Esophagus muscularis mucosa (tissue), 4 donors: ENCODE data around the gene LDB3. TPM values are rescaled to one million over a fixed set of nuclear protein-coding genes. Genes with fewer than 3 reads are reported as not detected.

ENCODE experiments used
- DNase-seq: peaks from one replicate; pipeline ENCODE4 v3.0.0-alpha.2; 2017; ENCODE audit errors: extremely low spot score
- H3K27ac ChIP-seq, 4 donors: fragments of 200-600 bp; sonication (generic); replicated peaks in 1 of 4; 1 replicate in 3 of 4; 2 replicates in 1 of 4; pipeline ENCODE4 v1.5.1; 2016 to 2019; ENCODE audit warnings: mild to moderate bottlenecking in 1 of 4
- H3K27me3 ChIP-seq, 4 donors: fragments of 200-600 bp; sonication (generic); one replicate each; pipeline versions ENCODE4 v1.5.1 to v1.6.0; 2016 to 2019
- H3K36me3 ChIP-seq, 4 donors: fragments of 200-600 bp; sonication (generic); one replicate each; pipeline ENCODE4 v1.5.1; 2016 to 2019
- H3K4me1 ChIP-seq, 4 donors: fragments of 200-600 bp; sonication (generic); one replicate each; pipeline ENCODE4 v1.5.1; 2016 to 2019
- H3K4me3 ChIP-seq, 4 donors: fragments of 200-600 bp; sonication (generic); 1 replicate in 2 of 4; 2 replicates in 2 of 4; pipeline ENCODE4 v1.5.1; 2016 to 2019; ENCODE audit warnings: mild to moderate bottlenecking in 4 of 4, moderate library complexity in 1 of 4
- H3K9me3 ChIP-seq, 4 donors: fragments of 200-600 bp; sonication (generic); 1 replicate in 3 of 4; 2 replicates in 1 of 4; pipeline ENCODE4 v1.5.1; 2016 to 2019
- CTCF ChIP-seq, 3 experiments: fragments of 200-600 bp in 2 of 3; fragments of 450-650 bp in 1 of 3; sonication (generic) in 2 of 3; IDR thresholded peaks; one replicate each; pipeline ENCODE4 v1.5.1; 2017 to 2019; ENCODE audit warnings: antibody characterized with exemption in 3 of 3, mild to moderate bottlenecking in 2 of 3, moderate library complexity in 1 of 3
- EP300 ChIP-seq: sonication (generic); formaldehyde crosslinking; IDR thresholded peaks from one replicate; pipeline ENCODE4 v1.6.1; 2017; ENCODE audit warnings: antibody characterized with exemption
- POLR2A ChIP-seq: fragments of 450-650 bp; IDR thresholded peaks from one replicate; pipeline ENCODE4 v1.6.1; 2017; ENCODE audit warnings: antibody characterized with exemption, moderate library complexity, mild to moderate bottlenecking, low read depth
- POLR2AphosphoS5 ChIP-seq, 2 donors: sonication (generic); formaldehyde crosslinking; IDR thresholded peaks; one replicate each; pipeline ENCODE4 v1.6.1; 2017; ENCODE audit warnings: antibody characterized with exemption in 2 of 2
- WGBS: methylation state at CpG from one replicate; pipeline ENCODE4 v1.1.5; 2018; 5-methylcytosine and 5-hydroxymethylcytosine counted together
- intact Hi-C: fragments of 100-400 bp; cut with DNase I; formaldehyde crosslinking; loops from one replicate; pipeline ENCODE4 v1.15.1; 2023
- total RNA-seq, 4 donors: library from RNA; depleted of rRNA; stranded (reverse); fragments of >200 nt; gene quantifications; one replicate each; pipeline versions ENCODE4 v1.1.0 to v1.2.1, GENCODE V29; 2016

Gene LDB3
- total RNA-seq, 4 donors from 2014 or later, result 12.6 to 42.3 (median 21.6) TPM

GRCh38 chr10:86757113-86757972 lies 89.0 kb downstream of the LDB3 start:
- Histone ChIP-seq H3K4me1 (peaks cover 29 to 77% (median 67%) of the 10 kb centered on the region in 4 donors), H3K9me3 (no peaks in the 10 kb centered on the region), H3K27ac (peak overlapping the region; percentile 93 to 100 (median 98)), H3K27me3 (no peaks in the 10 kb centered on the region), H3K36me3 (no peaks in the 10 kb centered on the region), H3K4me3 (peak overlapping the region; percentile 70 to 94 (median 84))
- intact Hi-C loops, result loop anchor here (5.0 kb wide), 1 partner anchor 140 kb away; no protein-coding TSS in a partner anchor
- no peak for DNase-seq
- 3% methylated on average over 23 of the region's 47 CpGs for WGBS
- TF ChIP-seq EP300, result no peak
- peak in 2 of 3 experiments; percentile 20 to 48 for TF ChIP-seq CTCF (IDR thresholded peaks at IDR 0.05)
- TF ChIP-seq POLR2A, result no peak
- TF ChIP-seq POLR2AphosphoS5 (IDR thresholded peaks at IDR 0.05), result peak; percentile 62 to 71

DNA sequence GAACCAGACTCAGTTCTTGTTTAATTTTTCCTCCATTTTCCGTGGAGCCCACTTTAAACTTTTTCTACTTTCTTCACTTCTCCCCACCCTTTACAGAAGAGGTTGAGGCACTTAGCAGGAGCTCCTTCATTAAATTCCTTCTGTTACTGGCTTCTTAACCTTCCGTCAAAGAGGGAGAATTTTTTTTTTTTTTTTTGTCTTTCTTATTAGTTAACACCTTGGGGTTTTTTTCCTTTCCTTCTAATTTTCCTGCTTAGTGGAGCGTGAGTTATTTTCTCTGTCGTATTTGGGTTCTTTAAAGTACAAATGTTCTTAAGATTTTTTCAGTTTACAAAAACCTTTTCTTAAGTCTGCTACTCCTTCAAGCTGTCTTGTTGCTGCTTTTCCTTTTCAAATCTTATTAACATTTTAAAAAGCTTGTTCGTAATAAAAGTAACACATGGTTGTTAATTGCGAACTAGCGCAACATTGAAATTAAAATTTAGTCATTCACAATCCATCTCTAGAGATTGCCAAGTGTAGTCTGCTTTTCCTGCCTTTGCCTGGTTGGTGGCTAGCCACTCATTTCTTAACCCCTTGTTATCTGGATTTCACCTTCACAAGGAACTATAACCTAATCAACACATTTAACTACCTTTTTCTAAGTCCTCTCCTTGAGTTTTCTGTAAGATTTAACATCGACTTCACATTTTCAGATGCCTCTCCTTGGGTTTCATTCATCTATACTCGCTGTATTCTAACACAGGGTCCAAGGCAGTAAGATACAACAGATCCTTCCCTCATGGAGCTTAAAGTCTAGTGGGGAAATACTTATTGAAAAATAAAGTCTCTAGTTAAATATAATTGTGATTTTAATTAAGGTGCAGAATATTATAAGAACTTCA lies 90.1 kb downstream of the LDB3 start:
- Histone ChIP-seq H3K36me3 (no peaks in the 10 kb centered on the region), H3K27me3 (no peaks in the 10 kb centered on the region), H3K4me3 (peak overlapping the region; percentile 70 to 94 (median 84)), H3K9me3 (no peaks in the 10 kb centered on the region), H3K4me1 (peaks cover 29 to 77% (median 67%) of the 10 kb centered on the region in 4 donors), H3K27ac (peak overlapping the region; percentile 93 to 100 (median 98))
- TF ChIP-seq EP300 (no peak), POLR2AphosphoS5 (IDR thresholded peaks at IDR 0.05) (no peak), POLR2A (no peak), CTCF (IDR thresholded peaks at IDR 0.05) (no peak)
- WGBS, result 16% methylated on average over 9 of the region's 9 CpGs
- no peak for DNase-seq
- intact Hi-C loops, result loop anchor here (5.0 kb wide), 1 partner anchor 139 kb away; no protein-coding TSS in a partner anchor

DNA sequence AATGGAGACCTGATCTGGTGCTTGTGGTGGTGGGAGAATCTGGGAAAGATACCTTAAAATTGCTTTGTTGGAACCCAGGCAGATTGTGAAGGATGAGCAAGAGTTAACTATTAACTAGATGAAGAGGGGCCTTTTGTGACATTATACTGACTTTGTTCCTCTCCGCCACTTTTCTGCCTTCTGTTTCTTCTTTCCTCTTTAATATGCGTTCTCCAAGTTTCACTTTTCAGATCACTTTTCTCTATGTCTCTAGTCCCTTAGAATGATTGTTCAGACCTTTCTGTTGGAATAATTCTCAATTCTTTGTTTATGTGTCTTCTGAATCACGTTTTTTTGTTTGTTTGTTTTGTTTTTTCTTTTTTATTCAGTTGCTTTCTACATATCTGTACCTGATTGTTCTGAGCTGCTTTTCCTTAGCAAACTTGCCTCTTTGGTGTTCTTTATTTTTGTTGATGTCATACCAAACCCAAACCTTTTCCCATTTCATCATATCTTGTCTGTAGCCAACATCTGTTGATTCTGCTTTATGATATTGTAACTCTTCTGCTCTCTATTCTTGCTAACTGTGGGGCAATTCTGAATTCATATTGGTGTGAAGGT lies 90.9 kb downstream of the LDB3 start:
- H3K36me3 ChIP-seq, result no peaks in the 10 kb centered on the region
- intact Hi-C loops, result loop anchor here (5.0 kb wide), 1 partner anchor 138 kb away; no protein-coding TSS in a partner anchor
- peaks cover 25 to 77% (median 61%) of the 10 kb centered on the region in 4 donors for H3K4me1 ChIP-seq
- no peaks in the 10 kb centered on the region for H3K9me3 ChIP-seq
- TF ChIP-seq POLR2AphosphoS5 (IDR thresholded peaks at IDR 0.05), result peak in 1 of 2 donors; percentile 24
- no peak for TF ChIP-seq CTCF (IDR thresholded peaks at IDR 0.05)
- DNase-seq, result no peak
- peak overlapping the region; percentile 70 to 94 (median 84) for H3K4me3 ChIP-seq
- 22% methylated on average over 3 of the region's 3 CpGs for WGBS
- H3K27ac ChIP-seq, result peak overlapping the region; percentile 93 to 100 (median 98)
- no peaks in the 10 kb centered on the region for H3K27me3 ChIP-seq

GRCh38 chr10:86763404-86763803 lies 95.1 kb downstream of the LDB3 start:
- intact Hi-C loops, result no loop called here
- Histone ChIP-seq H3K9me3 (no peaks in the 10 kb centered on the region), H3K4me3 (no peak overlapping the region), H3K27me3 (no peaks in the 10 kb centered on the region), H3K4me1 (peaks cover 23 to 96% (median 83%) of the 10 kb centered on the region in 4 donors), H3K36me3 (no peaks in the 10 kb centered on the region), H3K27ac (peak overlapping the region in 1 of 4 donors; percentile 100)
- TF ChIP-seq EP300, result no peak
- DNase-seq, result no peak
- 65% methylated on average over 5 of the region's 5 CpGs for WGBS
